GM19397 (cell line): ENCODE results near the gene ALDH1B1.
"Not testable (repeated sequence)": the region's sequence is repeated elsewhere in the genome, so short reads cannot be mapped to it uniquely, and the experiment has no call there.

Experiments
- ATAC-seq: cut with Tn5 transposase; IDR thresholded peaks from one replicate; pipeline ENCODE4 v1.9.1; 2021; ENCODE audit warnings: mild to moderate bottlenecking, moderate library complexity; ENCODE audit not compliant: unreplicated experiment

The ALDH1B1 gene

GRCh38 chr9:38385896-38386295, 6.6 kb upstream of the ALDH1B1 start:
- ATAC-seq: no peak

GRCh38 chr9:38386319-38386895, 6.1 kb upstream of the ALDH1B1 start:
- no peak for ATAC-seq

- no peak for ATAC-seq
These were observed 5.4 kb upstream of the ALDH1B1 start for GRCh38 chr9:38387066-38387465.

- no peak for ATAC-seq
These were observed 4.8 kb upstream of the ALDH1B1 start for GRCh38 chr9:38387751-38388150.

GRCh38 chr9:38388283-38389223, 3.9 kb upstream of the ALDH1B1 start:
- no peak for ATAC-seq

- no peak for ATAC-seq
These were observed 3.2 kb upstream of the ALDH1B1 start for GRCh38 chr9:38389313-38389712.

- no peak for ATAC-seq
These were observed 2.1 kb upstream of the ALDH1B1 start for GRCh38 chr9:38390442-38390841.

GRCh38 chr9:38390851-38391250, 1.7 kb upstream of the ALDH1B1 start:
- no peak for ATAC-seq

GRCh38 chr9:38391278-38392118, 1.0 kb upstream of the ALDH1B1 start:
- no peak for ATAC-seq

- no peak for ATAC-seq
These were observed 760 bp downstream of the ALDH1B1 start for GRCh38 chr9:38393128-38393796.

GRCh38 chr9:38394416-38394815, 1.9 kb downstream of the ALDH1B1 start:
- no peak for ATAC-seq

- no peak for ATAC-seq
These were observed 3.3 kb downstream of the ALDH1B1 start for GRCh38 chr9:38395653-38396370.

- no peak for ATAC-seq
These were observed 3.8 kb downstream of the ALDH1B1 start for GRCh38 chr9:38396371-38396671.

GRCh38 chr9:38399191-38399590, 6.7 kb downstream of the ALDH1B1 start:
- ATAC-seq: not testable (repeated sequence)

- ATAC-seq: no peak
These were observed 9.5 kb downstream of the ALDH1B1 start for GRCh38 chr9:38401994-38402393.

GRCh38 chr9:38404314-38404713, 11.8 kb downstream of the ALDH1B1 start:
- no peak for ATAC-seq

GRCh38 chr9:38405785-38406184, 13.3 kb downstream of the ALDH1B1 start:
- ATAC-seq: no peak

GRCh38 chr9:38406476-38407186, 14.1 kb downstream of the ALDH1B1 start:
- no peak for ATAC-seq

GRCh38 chr9:38408719-38409118, 16.2 kb downstream of the ALDH1B1 start:
- no peak for ATAC-seq

GRCh38 chr9:38412751-38413150, 20.2 kb downstream of the ALDH1B1 start:
- no peak for ATAC-seq
